Measurements from ENCODE around the gene SLC35B3.
"Not testable (repeated sequence)": the region's sequence is repeated elsewhere in the genome, so short reads cannot be mapped to it uniquely, and the experiment has no call there.

Gene SLC35B3

DNA sequence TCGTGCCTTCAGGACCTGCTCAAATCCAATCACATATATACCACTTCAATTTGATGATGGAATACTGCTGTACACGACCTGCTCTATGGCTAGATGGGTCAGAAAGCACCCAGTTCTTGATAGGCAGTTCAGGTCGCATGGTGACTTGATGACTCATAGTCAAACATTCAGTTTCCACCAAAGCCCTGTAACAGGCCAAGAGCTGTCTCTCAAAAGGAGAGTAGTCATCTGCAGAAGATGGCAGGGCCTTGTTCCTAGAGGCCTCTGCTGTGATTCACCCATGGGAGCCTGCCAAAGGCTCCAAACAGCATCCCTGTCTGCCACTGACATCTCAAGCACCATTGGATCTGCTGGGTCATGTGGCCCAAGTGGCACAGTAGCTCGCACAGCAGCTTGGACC lies 29.4 kb downstream of the SLC35B3 start:
- not testable (repeated sequence) for DNase-seq

DNA sequence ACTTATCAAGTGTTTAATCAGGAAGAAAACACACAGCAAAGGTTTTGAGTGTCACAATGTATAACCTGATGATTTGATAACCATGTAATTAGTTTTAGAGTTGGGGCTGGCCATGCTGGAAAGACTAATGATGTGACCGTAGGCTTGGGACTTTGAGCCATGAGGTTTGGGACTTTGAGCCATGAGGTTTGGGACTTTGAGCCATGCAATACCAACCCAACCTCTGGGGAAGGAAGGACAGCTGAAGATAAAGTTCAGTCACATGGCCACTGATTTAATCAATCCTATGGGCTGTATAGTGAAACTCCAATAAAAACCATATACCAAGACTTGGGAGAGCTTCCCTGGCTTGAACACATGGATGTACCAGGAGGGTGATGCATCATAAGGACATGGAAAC lies 32.8 kb downstream of the SLC35B3 start:
- no peak for DNase-seq

DNA sequence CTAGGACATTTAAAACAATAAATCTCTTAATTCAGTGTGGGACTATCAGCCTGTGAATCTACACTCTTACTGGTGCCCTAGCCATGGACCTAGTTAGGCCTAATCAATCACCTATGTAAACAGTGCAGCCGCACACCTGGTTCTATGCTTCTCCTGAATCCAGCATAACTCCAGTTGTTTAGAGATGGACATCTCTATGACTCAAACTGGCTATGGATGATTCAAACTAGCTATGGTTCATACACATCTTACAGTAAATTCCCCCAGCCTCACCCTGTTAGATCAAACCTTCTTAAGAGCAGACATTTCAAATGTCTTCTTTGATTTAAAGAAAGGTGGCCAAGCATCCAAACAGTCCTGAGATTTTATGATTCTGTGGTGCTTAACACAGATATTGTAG lies 34.7 kb downstream of the SLC35B3 start:
- DNase-seq = no peak

DNA sequence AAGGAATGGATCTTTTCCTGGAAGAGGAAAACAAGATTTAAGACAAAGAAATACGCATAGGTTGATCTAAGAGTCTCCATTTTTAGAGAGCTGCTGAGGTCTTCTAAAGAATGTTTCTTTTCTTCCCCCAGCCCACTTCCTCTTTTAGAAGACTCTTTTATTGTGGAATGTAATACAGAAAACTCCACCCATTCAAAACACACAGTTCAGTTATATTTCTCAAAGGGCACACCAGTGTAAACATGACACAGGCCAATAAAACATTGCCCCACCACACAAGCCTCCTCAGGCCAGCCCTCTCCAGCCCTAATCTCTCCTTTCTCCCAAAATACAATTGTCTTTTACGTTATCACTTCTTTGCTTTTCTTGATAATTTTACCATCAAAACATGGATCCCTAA lies 42.8 kb downstream of the SLC35B3 start:
- DNase-seq = no peak

DNA sequence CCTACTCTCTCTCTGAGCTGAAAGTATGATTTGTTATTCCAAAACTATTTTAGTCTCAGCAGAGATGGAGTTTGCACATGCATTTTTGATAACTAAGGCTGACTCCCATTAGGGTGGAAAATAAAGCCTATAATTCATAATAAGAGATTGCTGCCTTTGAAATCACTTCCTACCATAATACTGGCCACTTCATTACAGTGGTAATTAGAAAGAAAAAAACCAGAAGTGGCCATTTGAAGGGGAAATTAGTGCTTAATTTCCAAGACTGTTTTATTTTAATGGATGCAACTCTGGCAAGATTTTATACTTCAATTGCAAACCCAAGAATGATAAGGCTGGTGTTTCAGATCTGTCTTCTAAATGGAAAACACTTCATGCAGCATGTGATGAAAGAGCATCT lies 43.4 kb downstream of the SLC35B3 start:
- DNase-seq = no peak

DNA sequence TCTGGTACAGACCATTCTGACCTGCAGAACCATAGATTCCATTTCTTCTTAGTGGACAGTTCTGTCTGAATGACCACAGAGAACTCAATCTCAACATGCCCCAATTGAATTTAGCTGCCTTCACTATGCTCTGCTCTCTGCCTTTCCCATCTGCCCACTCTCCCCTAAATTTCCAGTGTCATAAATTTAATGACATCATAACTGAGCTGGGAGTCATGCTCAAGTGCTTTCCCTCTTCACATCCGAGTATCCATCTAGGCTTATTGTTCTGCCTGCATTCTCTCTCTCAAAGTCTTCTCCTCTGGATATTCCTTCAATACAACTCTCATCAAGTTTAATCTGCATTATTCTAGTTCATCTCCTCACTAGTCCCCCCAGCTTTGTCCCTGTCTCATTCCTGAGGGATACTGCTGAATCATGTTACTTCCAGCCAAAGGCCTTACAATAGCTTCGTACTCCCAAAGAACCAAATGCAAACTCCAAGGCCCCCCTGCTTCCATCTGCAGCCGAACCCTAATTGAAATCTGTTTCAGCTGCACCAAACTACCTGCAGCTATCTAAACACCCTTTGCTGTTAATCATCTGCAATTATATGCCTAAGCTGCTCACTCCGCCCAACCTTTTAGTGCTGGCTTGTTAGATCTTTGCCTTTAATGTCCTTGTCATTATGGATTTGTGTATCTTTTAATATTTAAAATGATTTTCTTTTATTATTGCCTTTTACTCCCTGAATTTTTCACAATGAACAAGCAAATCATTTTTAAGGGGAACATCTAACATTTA lies 46.1 kb downstream of the SLC35B3 start:
- DNase-seq = no peak

DNA sequence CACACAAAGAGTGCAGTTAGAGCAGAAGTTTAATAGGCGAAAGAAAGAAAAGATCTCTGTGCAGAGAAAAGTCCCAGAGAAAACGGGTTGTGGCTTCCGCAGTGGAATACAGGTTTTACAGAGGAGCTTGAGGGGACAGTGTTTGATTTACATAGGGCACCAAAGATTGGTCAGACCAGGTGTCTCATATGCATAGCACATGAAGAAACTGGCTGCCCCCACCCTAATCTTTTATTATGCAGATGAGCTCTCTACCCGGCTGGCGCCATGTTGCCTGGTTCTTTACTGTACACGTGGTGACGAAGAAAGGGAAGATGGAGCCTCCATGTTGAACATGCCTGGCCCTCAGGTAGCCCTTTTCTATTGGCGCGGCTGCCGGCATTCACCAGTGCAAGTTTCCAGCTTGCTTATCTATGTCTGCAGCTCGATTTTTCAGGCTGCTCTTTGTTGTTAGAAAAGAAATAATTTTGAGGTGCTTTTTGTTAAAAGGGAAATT lies 47.4 kb downstream of the SLC35B3 start:
- DNase-seq = no peak

DNA sequence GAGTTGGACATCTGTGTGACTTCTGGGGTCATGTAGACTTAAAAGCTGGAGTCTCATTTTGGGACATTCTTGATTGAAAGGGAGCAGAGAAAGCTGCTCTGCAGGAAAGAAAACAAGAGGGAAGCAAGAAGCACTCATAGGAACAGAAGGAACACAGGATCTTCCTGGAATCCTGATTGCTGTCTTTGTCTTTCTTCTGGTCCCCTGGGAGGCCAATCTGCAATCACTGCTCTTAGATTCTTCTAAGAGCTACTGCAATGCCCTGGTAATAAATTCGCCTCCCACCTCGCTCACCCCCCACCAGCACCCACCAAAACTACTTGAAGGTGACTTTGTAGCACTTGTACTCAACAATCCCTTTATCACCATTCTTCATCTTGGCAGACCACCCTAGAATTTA lies 51.8 kb downstream of the SLC35B3 start:
- no peak for DNase-seq

DNA sequence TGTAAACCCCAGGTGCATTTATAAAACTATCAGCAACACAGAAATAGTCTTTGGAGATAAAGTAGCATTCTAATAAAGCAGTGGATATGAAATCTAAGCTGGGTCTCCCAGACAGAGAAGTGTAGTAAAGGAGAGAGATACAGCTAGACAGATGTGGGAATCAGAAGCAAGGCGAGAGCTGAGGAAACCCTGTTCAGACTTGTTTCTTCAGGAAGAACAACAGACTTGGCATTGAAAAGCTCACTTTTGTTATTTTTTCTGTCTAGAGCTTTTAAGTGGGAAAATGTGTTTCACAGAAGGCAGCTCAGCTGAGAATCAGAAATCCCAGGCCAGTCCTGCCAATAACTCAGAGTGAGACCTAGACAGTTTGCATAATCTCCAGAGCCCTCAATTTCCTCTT lies 52.9 kb downstream of the SLC35B3 start:
- no peak for DNase-seq

DNA sequence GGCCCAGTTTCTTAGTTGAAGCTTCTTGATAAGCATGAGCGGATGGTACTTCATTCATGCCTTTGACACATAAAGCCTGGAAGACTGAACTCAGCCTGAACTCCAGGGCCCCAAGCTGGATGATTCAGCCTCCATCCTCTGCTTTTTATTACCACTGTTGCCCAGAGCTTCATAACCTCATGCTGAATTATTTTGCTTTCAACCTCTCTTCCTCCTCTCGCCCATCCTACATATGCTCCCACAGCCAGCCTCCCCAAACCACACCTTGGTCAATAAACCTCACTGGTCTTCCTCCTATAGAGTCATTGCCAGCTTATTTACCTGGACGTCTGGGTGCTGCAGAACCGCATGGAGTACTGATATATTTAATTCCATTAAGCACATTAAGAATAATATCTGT lies 59.4 kb downstream of the SLC35B3 start:
- no peak for DNase-seq

Measured in CD4-positive, alpha-beta T cell treated with Interleukin-15 for 1 hour (primary cell).